PFSK-1 (cell line): Measurements from ENCODE around the gene TIMP3.

Experiments
- FOXP2 ChIP-seq: optimal IDR thresholded peaks from 2 replicates; pipeline ENCODE3; 2011; ENCODE audit warnings: borderline replicate concordance, control low read depth, inconsistent platforms; ENCODE audit not compliant: insufficient read depth; ENCODE audit errors: extremely low read length, extremely low read depth
- POLR2AphosphoS5 ChIP-seq: IDR thresholded peaks from 2 replicates; pipeline ENCODE4 v1.6.1; 2012; ENCODE audit warnings: low read depth, mild to moderate bottlenecking, control low read depth, low read length, moderate library complexity
- SIN3A ChIP-seq: IDR thresholded peaks from 2 replicates; pipeline ENCODE4 v1.6.1; 2012; ENCODE audit warnings: mild to moderate bottlenecking, low read length, moderate library complexity, borderline replicate concordance; ENCODE audit not compliant: insufficient read depth
- TAF1 ChIP-seq: IDR thresholded peaks from 2 replicates; pipeline ENCODE4 v1.6.1; 2012; ENCODE audit warnings: low read length, control low read depth, borderline replicate concordance; ENCODE audit not compliant: insufficient read depth
- TF ChIP-seq, protein P1 (sequence below), 2 experiments: IDR thresholded peaks; 2 replicates each; pipeline versions ENCODE4 v1.6.1 to v1.8.0; 2011 to 2012; ENCODE audit warnings: low read depth in 2 of 2, low read length in 2 of 2, control low read depth in 1 of 2, inconsistent platforms in 1 of 2, mild to moderate bottlenecking in 1 of 2, moderate library complexity in 1 of 2; ENCODE audit not compliant: insufficient read depth in 1 of 2

GRCh38 chr22:32823024-32823730 lies 21.7 kb downstream of the TIMP3 start:
- TF ChIP-seq POLR2AphosphoS5 (no peak), TAF1 (no peak), SIN3A (no peak), FOXP2 (no peak)
- TF ChIP-seq, protein P1, sequence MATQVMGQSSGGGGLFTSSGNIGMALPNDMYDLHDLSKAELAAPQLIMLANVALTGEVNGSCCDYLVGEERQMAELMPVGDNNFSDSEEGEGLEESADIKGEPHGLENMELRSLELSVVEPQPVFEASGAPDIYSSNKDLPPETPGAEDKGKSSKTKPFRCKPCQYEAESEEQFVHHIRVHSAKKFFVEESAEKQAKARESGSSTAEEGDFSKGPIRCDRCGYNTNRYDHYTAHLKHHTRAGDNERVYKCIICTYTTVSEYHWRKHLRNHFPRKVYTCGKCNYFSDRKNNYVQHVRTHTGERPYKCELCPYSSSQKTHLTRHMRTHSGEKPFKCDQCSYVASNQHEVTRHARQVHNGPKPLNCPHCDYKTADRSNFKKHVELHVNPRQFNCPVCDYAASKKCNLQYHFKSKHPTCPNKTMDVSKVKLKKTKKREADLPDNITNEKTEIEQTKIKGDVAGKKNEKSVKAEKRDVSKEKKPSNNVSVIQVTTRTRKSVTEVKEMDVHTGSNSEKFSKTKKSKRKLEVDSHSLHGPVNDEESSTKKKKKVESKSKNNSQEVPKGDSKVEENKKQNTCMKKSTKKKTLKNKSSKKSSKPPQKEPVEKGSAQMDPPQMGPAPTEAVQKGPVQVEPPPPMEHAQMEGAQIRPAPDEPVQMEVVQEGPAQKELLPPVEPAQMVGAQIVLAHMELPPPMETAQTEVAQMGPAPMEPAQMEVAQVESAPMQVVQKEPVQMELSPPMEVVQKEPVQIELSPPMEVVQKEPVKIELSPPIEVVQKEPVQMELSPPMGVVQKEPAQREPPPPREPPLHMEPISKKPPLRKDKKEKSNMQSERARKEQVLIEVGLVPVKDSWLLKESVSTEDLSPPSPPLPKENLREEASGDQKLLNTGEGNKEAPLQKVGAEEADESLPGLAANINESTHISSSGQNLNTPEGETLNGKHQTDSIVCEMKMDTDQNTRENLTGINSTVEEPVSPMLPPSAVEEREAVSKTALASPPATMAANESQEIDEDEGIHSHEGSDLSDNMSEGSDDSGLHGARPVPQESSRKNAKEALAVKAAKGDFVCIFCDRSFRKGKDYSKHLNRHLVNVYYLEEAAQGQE (IDR thresholded peaks at IDR 0.05; ENCODE audit: insufficient read depth in 1 of 2, low read depth in 2 of 2, low read length in 2 of 2), result no peak
